ENCODE data around the gene SMAD7.

Gene SMAD7

GRCh38 chr18:48943333-48943732, 7.4 kb downstream of the SMAD7 start:
- ATAC-seq, result no peak
- TF ChIP-seq TOX (CRISPR knock-in tag; IDR thresholded peaks at IDR 0.05; ENCODE audit: borderline replicate concordance) (no peak), ESRRG (CRISPR knock-in tag; IDR thresholded peaks at IDR 0.05) (no peak), BACH2 (CRISPR knock-in tag; IDR thresholded peaks at IDR 0.05; ENCODE audit: borderline replicate concordance) (no peak), CSDC2 (CRISPR knock-in tag; IDR thresholded peaks at IDR 0.05) (no peak), SNAI2 (CRISPR knock-in tag; IDR thresholded peaks at IDR 0.05) (no peak), PATZ1 (CRISPR knock-in tag; IDR thresholded peaks at IDR 0.05; ENCODE audit: borderline replicate concordance) (no peak), ARNTL (CRISPR knock-in tag; IDR thresholded peaks at IDR 0.05; ENCODE audit: borderline replicate concordance, low read depth) (no peak), ZNF565 (CRISPR knock-in tag; conservative IDR thresholded peaks at IDR 0.05; ENCODE audit: low read depth) (no peak), ZFP30 (CRISPR knock-in tag; IDR thresholded peaks at IDR 0.05) (no peak), OSR1 (CRISPR knock-in tag; IDR thresholded peaks at IDR 0.05) (no peak), POU6F1 (CRISPR knock-in tag; IDR thresholded peaks at IDR 0.05; ENCODE audit: borderline replicate concordance, low read depth) (no peak), RARB (CRISPR knock-in tag; IDR thresholded peaks at IDR 0.05) (no peak), GLIS3 (CRISPR knock-in tag; IDR thresholded peaks at IDR 0.05) (no peak), TSHZ2 (CRISPR knock-in tag; IDR thresholded peaks at IDR 0.05) (no peak), PPARA (CRISPR knock-in tag; IDR thresholded peaks at IDR 0.05; ENCODE audit: borderline replicate concordance) (no peak), ZFP3 (CRISPR knock-in tag; IDR thresholded peaks at IDR 0.05) (no peak), CREB5 (CRISPR knock-in tag; IDR thresholded peaks at IDR 0.05; ENCODE audit: low read depth) (no peak), ISL1 (CRISPR knock-in tag; IDR thresholded peaks at IDR 0.05) (no peak), ZNF70 (CRISPR knock-in tag; IDR thresholded peaks at IDR 0.05) (no peak)
- TF ChIP-seq, protein P1, sequence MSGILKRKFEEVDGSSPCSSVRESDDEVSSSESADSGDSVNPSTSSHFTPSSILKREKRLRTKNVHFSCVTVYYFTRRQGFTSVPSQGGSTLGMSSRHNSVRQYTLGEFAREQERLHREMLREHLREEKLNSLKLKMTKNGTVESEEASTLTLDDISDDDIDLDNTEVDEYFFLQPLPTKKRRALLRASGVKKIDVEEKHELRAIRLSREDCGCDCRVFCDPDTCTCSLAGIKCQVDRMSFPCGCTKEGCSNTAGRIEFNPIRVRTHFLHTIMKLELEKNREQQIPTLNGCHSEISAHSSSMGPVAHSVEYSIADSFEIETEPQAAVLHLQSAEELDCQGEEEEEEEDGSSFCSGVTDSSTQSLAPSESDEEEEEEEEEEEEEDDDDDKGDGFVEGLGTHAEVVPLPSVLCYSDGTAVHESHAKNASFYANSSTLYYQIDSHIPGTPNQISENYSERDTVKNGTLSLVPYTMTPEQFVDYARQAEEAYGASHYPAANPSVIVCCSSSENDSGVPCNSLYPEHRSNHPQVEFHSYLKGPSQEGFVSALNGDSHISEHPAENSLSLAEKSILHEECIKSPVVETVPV (CRISPR knock-in tag; IDR thresholded peaks at IDR 0.05), result no peak

GRCh38 chr18:48942554-48943261, 8.1 kb downstream of the SMAD7 start:
- ATAC-seq, result peak; percentile 78
- TF ChIP-seq ZC3H10 (CRISPR knock-in tag; IDR thresholded peaks at IDR 0.05) (no peak), ZNF565 (CRISPR knock-in tag; conservative IDR thresholded peaks at IDR 0.05; ENCODE audit: low read depth) (no peak), ZFP30 (CRISPR knock-in tag; IDR thresholded peaks at IDR 0.05) (no peak), CSDC2 (CRISPR knock-in tag; IDR thresholded peaks at IDR 0.05) (0 out of 2 replicates have a peak, but pooled peaks have one; percentile 44), POU6F1 (CRISPR knock-in tag; IDR thresholded peaks at IDR 0.05; ENCODE audit: borderline replicate concordance, low read depth) (no peak), TSHZ2 (CRISPR knock-in tag; IDR thresholded peaks at IDR 0.05) (peak; percentile 72; the same call in 1 of the 2 replicates), ZNF70 (CRISPR knock-in tag; IDR thresholded peaks at IDR 0.05) (no peak), ISL1 (CRISPR knock-in tag; IDR thresholded peaks at IDR 0.05) (peak; percentile 76), BACH2 (CRISPR knock-in tag; IDR thresholded peaks at IDR 0.05; ENCODE audit: borderline replicate concordance) (no peak), PATZ1 (CRISPR knock-in tag; IDR thresholded peaks at IDR 0.05; ENCODE audit: borderline replicate concordance) (peak; percentile 32; the same call in 1 of the 2 replicates), PPARA (CRISPR knock-in tag; IDR thresholded peaks at IDR 0.05; ENCODE audit: borderline replicate concordance) (no peak), TOX (CRISPR knock-in tag; IDR thresholded peaks at IDR 0.05; ENCODE audit: borderline replicate concordance) (peak; percentile 73), ESRRG (CRISPR knock-in tag; IDR thresholded peaks at IDR 0.05) (no peak), ZFP3 (CRISPR knock-in tag; IDR thresholded peaks at IDR 0.05) (0 out of 2 replicates have a peak, but pooled peaks have one; percentile 48)
